ENCODE data around the gene DNAJC15. TPM values are rescaled to one million over a fixed set of nuclear protein-coding genes. Genes with fewer than 3 reads are reported as not detected.

The DNAJC15 gene
- total and polyA plus RNA-seq, 2 of the 4 experiments (the other 2 are of a cell fraction) = 7.0 to 22.0 TPM

DNA sequence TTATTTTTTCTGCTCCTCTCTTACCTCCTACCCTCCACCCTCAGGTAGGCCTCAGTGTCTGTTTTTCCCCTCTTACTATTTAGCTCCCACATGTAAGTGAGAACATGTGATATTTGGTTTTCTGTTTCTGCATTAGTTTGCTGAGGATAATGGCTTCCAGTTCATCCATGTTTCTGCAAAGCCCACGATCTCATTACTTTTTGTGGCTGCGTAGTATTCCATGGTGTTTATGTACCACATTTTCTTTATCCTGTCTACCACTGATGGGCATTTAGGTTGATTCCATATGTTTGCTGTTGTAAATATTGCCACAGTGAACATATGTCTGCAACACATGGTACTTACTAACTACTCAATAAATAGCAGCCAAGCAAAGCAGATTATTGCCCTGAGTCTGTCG is 56.8 kb downstream of the DNAJC15 start:
- intact Hi-C loops (cut with micrococcal nuclease) = loop anchor here (5.0 to 10.0 kb wide), 2 partner anchors 245 to 418 kb away; no protein-coding TSS in a partner anchor
- Histone ChIP-seq H2BK15ac (ENCODE audit: low read depth, low read length) (no peak overlapping the region), H2AK5ac (ENCODE audit: low read depth, low read length) (no peak overlapping the region), H3K14ac (replicated peaks; ENCODE audit: low read depth, low read length) (no peak overlapping the region), H4K8ac (ENCODE audit: low read depth in 2 of 2, low read length in 2 of 2) (no peak overlapping the region), H3K23ac (ENCODE audit: low read depth, low read length) (no peak overlapping the region), H3K9ac (ENCODE audit: low read depth, low read length) (no peak overlapping the region), H3K56ac (ENCODE audit: extremely low read depth, insufficient read depth, low read length) (no peak overlapping the region), H3K4me2 (ENCODE audit: low read depth, low read length) (no peak overlapping the region), H2BK20ac (ENCODE audit: low read depth, low read length) (no peak overlapping the region), H2BK5ac (ENCODE audit: low read depth, low read length, poor library complexity, severe bottlenecking) (no peak overlapping the region), H3K27me3 (ENCODE audit: control insufficient read depth, insufficient read depth, low read length) (no peaks in the 10 kb centered on the region), H3K9me1 (ENCODE audit: insufficient read depth, low read length) (no peaks in the 10 kb centered on the region), H3K4me3 (ENCODE audit: insufficient read depth, low read depth, low read length) (no peak overlapping the region), H2AFZ (replicated peaks; ENCODE audit: low read length, poor library complexity) (no peak overlapping the region), H3K27ac (ENCODE audit: insufficient read depth, low read length) (no peak overlapping the region), H3K9me3 (ENCODE audit: control insufficient read depth, insufficient read depth, low read length) (no peaks in the 10 kb centered on the region), H2AK9ac (replicated peaks; ENCODE audit: low read depth, low read length, poor library complexity) (no peak overlapping the region), H3K79me1 (ENCODE audit: low read depth in 1 of 2, low read length in 2 of 2) (peaks cover 15 to 20% of the 10 kb centered on the region in 2 experiments), H4K20me1 (ENCODE audit: insufficient read depth, low read length) (no peaks in the 10 kb centered on the region), H3K4ac (ENCODE audit: low read depth, low read length) (no peak overlapping the region), H3K18ac (ENCODE audit: low read depth, low read length) (no peak overlapping the region), H3K4me1 (ENCODE audit: control insufficient read depth, insufficient read depth, low read length) (peaks cover 3% of the 10 kb centered on the region), H3K36me3 (ENCODE audit: control insufficient read depth, insufficient read depth, low read length) (no peaks in the 10 kb centered on the region), H4K5ac (ENCODE audit: low read depth, low read length) (no peak overlapping the region), H2BK120ac (ENCODE audit: low read depth, low read length) (no peak overlapping the region), H4K91ac (ENCODE audit: insufficient read depth, low read depth, low read length) (no peak overlapping the region)
- WGBS, 2 experiments (ENCODE audit: extremely low coverage in 2 of 2, insufficient read length in 1 of 2) = no CpG with 5 or more reads among the region's 3 CpGs
- BruUV-seq (replicated peaks) = no TSS peak
- CTCF ChIA-PET = no interaction called here
- dilution Hi-C loops (cut with HindIII; ENCODE audit: low sequenced_read_pairs, unreplicated experiment) = no loop called here
- TF ChIP-seq CHD1 (IDR thresholded peaks at IDR 0.05; ENCODE audit: low read depth, low read length) = no peak
- TF ChIP-seq MXI1 (IDR thresholded peaks at IDR 0.05; ENCODE audit: borderline replicate concordance, low read depth, low read length) = no peak
- TF ChIP-seq, protein P1, sequence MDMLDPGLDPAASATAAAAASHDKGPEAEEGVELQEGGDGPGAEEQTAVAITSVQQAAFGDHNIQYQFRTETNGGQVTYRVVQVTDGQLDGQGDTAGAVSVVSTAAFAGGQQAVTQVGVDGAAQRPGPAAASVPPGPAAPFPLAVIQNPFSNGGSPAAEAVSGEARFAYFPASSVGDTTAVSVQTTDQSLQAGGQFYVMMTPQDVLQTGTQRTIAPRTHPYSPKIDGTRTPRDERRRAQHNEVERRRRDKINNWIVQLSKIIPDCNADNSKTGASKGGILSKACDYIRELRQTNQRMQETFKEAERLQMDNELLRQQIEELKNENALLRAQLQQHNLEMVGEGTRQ (IDR thresholded peaks at IDR 0.05; ENCODE audit: low read depth, low read length) = no peak
- TF ChIP-seq, protein P2, sequence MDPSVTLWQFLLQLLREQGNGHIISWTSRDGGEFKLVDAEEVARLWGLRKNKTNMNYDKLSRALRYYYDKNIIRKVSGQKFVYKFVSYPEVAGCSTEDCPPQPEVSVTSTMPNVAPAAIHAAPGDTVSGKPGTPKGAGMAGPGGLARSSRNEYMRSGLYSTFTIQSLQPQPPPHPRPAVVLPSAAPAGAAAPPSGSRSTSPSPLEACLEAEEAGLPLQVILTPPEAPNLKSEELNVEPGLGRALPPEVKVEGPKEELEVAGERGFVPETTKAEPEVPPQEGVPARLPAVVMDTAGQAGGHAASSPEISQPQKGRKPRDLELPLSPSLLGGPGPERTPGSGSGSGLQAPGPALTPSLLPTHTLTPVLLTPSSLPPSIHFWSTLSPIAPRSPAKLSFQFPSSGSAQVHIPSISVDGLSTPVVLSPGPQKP (IDR thresholded peaks at IDR 0.05; ENCODE audit: borderline replicate concordance, low read depth, low read length) = no peak
- TF ChIP-seq RCOR1 (IDR thresholded peaks at IDR 0.05; ENCODE audit: insufficient replicate concordance, low read length) = no peak
- TF ChIP-seq BHLHE40 (IDR thresholded peaks at IDR 0.05; ENCODE audit: low read depth, low read length) = no peak
- no peak for TF ChIP-seq CEBPB (IDR thresholded peaks at IDR 0.05; ENCODE audit: low read depth, low read length)
- TF ChIP-seq FOS (IDR thresholded peaks at IDR 0.05; ENCODE audit: low read depth, low read length) = no peak
- TF ChIP-seq RFX5 (IDR thresholded peaks at IDR 0.05; ENCODE audit: low read depth, low read length) = no peak
- DNase-seq (no peak), ATAC-seq (ENCODE audit: low read depth) (no peak)
- in situ Hi-C loops (cut with MboI; ENCODE audit: low sequenced_read_pairs) = loop anchor here (10.0 kb wide), 2 partner anchors 485 to 795 kb away; partner anchors contain the start of genes CCDC122 and LACC1
- POLR2A ChIA-PET (ENCODE audit: unreplicated experiment) = no interaction called here
